ELR (cell line): ENCODE measurements around the gene CANX.
"Not testable (repeated sequence)": the region's sequence is repeated elsewhere in the genome, so short reads cannot be mapped to it uniquely, and the experiment has no call there.

ENCODE experiments used
- DNase-seq: peaks from one replicate; pipeline ENCODE4 v3.0.0-alpha.2; 2015; ENCODE audit warnings: low read depth

CANX gene

GRCh38 chr5:179699616-179700237 lies 960 bp downstream of the CANX start:
- DNase-seq, result peak; percentile 63

- peak; percentile 26 for DNase-seq
Observed at GRCh38 chr5:179700401-179700918, 1.7 kb downstream of the CANX start.

- DNase-seq, result peak; percentile 23
Observed at GRCh38 chr5:179716286-179716685, 17.5 kb downstream of the CANX start.

- DNase-seq, result no peak
Observed at GRCh38 chr5:179720222-179720621, 21.5 kb downstream of the CANX start.

GRCh38 chr5:179724163-179724562 lies 25.4 kb downstream of the CANX start:
- no peak for DNase-seq

GRCh38 chr5:179727106-179727505 lies 28.3 kb downstream of the CANX start:
- no peak for DNase-seq

- DNase-seq, result no peak
Observed at GRCh38 chr5:179729303-179729702, 30.5 kb downstream of the CANX start.

- DNase-seq, result no peak
Observed at GRCh38 chr5:179729727-179730126, 31.0 kb downstream of the CANX start.

- no peak for DNase-seq
Observed at GRCh38 chr5:179730356-179730755, 31.6 kb downstream of the CANX start.

GRCh38 chr5:179730852-179731251 lies 32.1 kb downstream of the CANX start:
- DNase-seq, result no peak

GRCh38 chr5:179731791-179732411 lies 33.1 kb downstream of the CANX start:
- peak; percentile 88 for DNase-seq

GRCh38 chr5:179732412-179732917 lies 33.7 kb downstream of the CANX start, which contains the start of gene MAML1:
MAML1 (plus strand) TSS chr5:179732822; CDS start chr5:179733113, 291 bp downstream.
- DNase-seq, result peak; percentile 100

- DNase-seq, result peak; percentile 52
Observed at GRCh38 chr5:179732918-179733771, 34.4 kb downstream of the CANX start.

GRCh38 chr5:179733772-179734126 lies 35.0 kb downstream of the CANX start:
- no peak for DNase-seq

GRCh38 chr5:179734536-179735164 lies 35.9 kb downstream of the CANX start:
- no peak for DNase-seq

GRCh38 chr5:179738742-179739141 lies 40.0 kb downstream of the CANX start:
- peak; percentile 23 for DNase-seq

GRCh38 chr5:179744106-179744505 lies 45.3 kb downstream of the CANX start:
- not testable (repeated sequence) for DNase-seq

GRCh38 chr5:179746872-179747271 lies 48.1 kb downstream of the CANX start:
- no peak for DNase-seq

GRCh38 chr5:179747811-179748210 lies 49.0 kb downstream of the CANX start:
- DNase-seq, result no peak

- DNase-seq, result no peak
Observed at GRCh38 chr5:179749857-179750508, 51.2 kb downstream of the CANX start.

- no peak for DNase-seq
Observed at GRCh38 chr5:179753971-179754370, 55.2 kb downstream of the CANX start.

GRCh38 chr5:179755022-179755421 lies 56.3 kb downstream of the CANX start:
- DNase-seq, result no peak
